Ishikawa (cell line): ENCODE results near the gene RGS7.

Experiments
- CEBPB ChIP-seq: IDR thresholded peaks from 2 replicates; pipeline ENCODE4 v1.6.1; 2012
- TCF12 ChIP-seq: IDR thresholded peaks from 2 replicates; pipeline ENCODE4 v1.6.1; 2012; ENCODE audit warnings: low read depth
- YY1 ChIP-seq: IDR thresholded peaks from 2 replicates; pipeline ENCODE4 v1.6.1; 2012; ENCODE audit warnings: low read depth

DNA sequence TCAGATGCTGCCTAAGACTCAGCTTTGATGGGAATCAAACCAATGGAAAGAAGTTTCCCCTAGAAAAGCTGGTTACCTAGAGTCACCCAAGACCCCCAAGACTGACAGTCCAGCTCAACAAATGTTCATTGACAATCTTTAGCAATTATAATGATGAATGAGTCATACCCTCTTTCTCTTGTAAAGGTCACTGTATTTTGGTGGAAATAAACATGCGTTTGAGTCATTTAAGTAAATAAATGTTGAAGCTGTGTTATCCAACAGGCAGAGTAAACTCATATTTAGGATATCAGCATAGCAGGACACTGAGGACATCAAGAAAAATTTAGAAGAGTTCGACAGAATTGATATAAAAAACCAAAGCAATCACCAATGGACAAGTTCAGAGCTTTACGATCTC is 295.9 kb downstream of the RGS7 start:
- TF ChIP-seq CEBPB (no peak), YY1 (no peak), TCF12 (no peak)
